ENCODE results near the gene SCART1. TPM values are rescaled to one million over a fixed set of nuclear protein-coding genes. Genes with fewer than 3 reads are reported as not detected.
"Not testable (repeated sequence)": the region's sequence is repeated elsewhere in the genome, so short reads cannot be mapped to it uniquely, and the experiment has no call there.

The SCART1 gene
- total RNA-seq, 2 donors from 2014 or later, result 2.0 to 3.6 TPM

- DNase-seq (ENCODE audit: low spot score) (no peak), ATAC-seq (no peak)
- Mint-ChIP-seq H3K36me3 (no peaks in the 10 kb centered on the region), H3K27me3 (peaks cover 0 to 3% of the 10 kb centered on the region in 2 donors), H3K4me3 (no peak overlapping the region), H3K4me1 (ENCODE audit: low read depth in 2 of 2) (no peaks in the 10 kb centered on the region), H3K27ac (no peak overlapping the region), H3K9me3 (no peaks in the 10 kb centered on the region)
Measured at GRCh38 chr10:133465950-133466474, 12.3 kb downstream of the SCART1 start.

GRCh38 chr10:133466683-133467275 lies 13.0 kb downstream of the SCART1 start:
- DNase-seq (ENCODE audit: low spot score) (no peak), ATAC-seq (no peak)
- no peaks in the 10 kb centered on the region for H3K36me3 Mint-ChIP-seq
- H3K27me3 Mint-ChIP-seq, result peaks cover 0 to 3% of the 10 kb centered on the region in 2 donors
- no peak overlapping the region for H3K4me3 Mint-ChIP-seq
- no peaks in the 10 kb centered on the region for H3K4me1 Mint-ChIP-seq (ENCODE audit: low read depth in 2 of 2)
- no peaks in the 10 kb centered on the region for H3K9me3 Mint-ChIP-seq
- H3K27ac Mint-ChIP-seq, result no peak overlapping the region

DNA sequence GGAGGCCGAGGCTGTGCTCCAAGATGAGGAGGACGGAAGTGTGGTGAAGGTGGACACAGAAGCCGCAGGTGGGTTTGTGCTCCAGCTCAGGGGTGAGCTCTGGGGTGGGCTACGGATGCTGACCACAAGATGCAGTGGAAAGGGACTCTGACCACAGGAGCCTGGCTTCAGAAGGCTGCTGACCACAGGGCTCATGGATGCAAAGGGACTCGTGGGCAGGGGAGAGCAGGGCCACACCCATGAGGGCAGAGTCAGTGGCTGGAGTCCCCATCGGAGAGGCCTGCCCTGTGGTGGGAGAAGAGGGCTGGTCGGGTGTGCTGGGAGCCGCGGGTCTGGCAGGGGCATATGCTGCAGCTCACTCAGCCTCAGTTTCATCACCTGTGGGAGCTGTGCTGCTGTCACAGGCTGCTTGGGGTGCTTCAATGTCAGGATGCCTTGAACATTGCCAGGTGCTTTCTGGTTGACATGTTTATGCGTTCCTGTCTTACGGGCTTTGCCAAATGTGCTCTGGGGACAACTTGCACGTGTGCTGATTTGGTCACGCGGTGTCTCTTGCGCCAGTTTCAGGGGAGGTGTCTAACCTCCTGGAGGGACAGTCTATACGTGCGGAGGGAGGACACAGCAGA lies 13.7 kb downstream of the SCART1 start:
- Mint-ChIP-seq H3K27ac (no peak overlapping the region), H3K9me3 (no peaks in the 10 kb centered on the region), H3K36me3 (no peaks in the 10 kb centered on the region), H3K4me3 (no peak overlapping the region), H3K27me3 (peaks cover 0 to 3% of the 10 kb centered on the region in 2 donors), H3K4me1 (ENCODE audit: low read depth in 2 of 2) (no peaks in the 10 kb centered on the region)
- no peak for ATAC-seq
- DNase-seq (ENCODE audit: low spot score), result no peak

DNA sequence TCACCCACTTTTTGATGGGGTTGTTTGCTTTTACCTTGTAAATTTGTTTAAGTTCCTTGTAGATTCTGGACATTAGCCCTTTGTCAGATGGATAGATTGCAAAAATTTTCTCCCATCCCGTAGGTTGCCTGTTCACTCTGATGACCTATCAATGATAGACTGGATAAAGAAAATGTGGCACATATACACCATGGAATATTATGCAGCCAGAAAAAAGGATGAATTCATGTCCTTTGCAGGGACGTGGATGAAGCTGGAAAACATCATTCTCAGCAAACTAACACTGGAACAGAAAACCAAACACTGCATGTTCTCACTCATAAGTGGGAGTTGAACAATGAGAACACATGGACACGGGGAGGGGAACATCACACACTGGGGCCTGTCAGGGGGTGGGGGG lies 15.5 kb downstream of the SCART1 start:
- H3K27ac Mint-ChIP-seq; ATAC-seq; H3K36me3 Mint-ChIP-seq; H3K27me3 Mint-ChIP-seq; H3K4me3 Mint-ChIP-seq; DNase-seq (ENCODE audit: low spot score); H3K4me1 Mint-ChIP-seq (ENCODE audit: low read depth in 2 of 2); H3K9me3 Mint-ChIP-seq: not testable (repeated sequence)

DNA sequence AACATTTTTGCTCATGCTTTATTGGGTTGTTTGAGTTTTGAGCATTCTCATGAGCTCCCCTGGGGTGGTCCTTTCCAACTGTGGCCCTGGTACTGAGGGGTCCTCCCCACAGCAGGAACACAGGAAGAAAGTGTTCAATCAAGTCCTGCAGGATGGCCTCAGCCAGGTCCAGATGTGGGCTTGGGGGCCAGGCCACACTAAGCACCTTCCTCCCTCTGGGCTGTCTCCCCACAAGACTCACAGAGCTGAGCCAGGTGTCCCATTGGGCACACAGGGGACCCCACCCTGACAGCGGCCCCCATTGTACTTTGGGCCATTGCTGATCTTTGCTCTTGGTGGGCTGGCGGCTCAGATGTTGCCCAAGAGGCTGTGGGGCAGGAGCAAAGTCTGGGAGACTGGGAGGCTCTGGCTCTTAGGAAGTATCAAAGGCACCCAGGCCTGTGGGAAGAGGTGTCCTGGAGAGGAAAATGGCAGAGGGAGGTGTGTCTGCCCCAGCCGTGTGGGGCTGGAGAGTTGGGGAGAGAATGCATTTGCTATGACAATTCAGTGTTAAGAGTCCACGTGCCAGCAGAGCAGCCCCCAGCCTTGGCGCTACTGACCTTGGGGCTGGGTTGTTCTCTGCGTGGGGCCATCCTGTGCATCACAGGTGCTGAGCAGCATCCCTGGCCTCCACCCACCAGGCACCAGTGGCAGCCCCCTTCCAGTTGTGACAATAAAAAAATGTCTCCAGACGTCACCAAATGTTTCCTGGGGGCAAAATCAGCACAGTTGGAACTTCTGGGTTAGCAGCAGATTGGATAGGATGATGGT lies 17.8 kb downstream of the SCART1 start:
- Mint-ChIP-seq H3K4me1 (ENCODE audit: low read depth in 2 of 2) (peaks cover 6 to 20% of the 10 kb centered on the region in 2 donors), H3K36me3 (no peaks in the 10 kb centered on the region), H3K9me3 (no peaks in the 10 kb centered on the region), H3K27me3 (peaks cover 0 to 3% of the 10 kb centered on the region in 2 donors), H3K4me3 (no peak overlapping the region), H3K27ac (no peak overlapping the region)
- DNase-seq (ENCODE audit: low spot score), result no peak
- ATAC-seq, result peak in 1 of 2 donors; percentile 15

GRCh38 chr10:133473270-133473669 lies 19.5 kb downstream of the SCART1 start:
- H3K27ac Mint-ChIP-seq, result no peak overlapping the region
- H3K4me1 Mint-ChIP-seq (ENCODE audit: low read depth in 2 of 2), result peaks cover 6 to 23% of the 10 kb centered on the region in 2 donors
- no peak overlapping the region for H3K4me3 Mint-ChIP-seq
- ATAC-seq (no peak), DNase-seq (ENCODE audit: low spot score) (no peak)
- no peaks in the 10 kb centered on the region for H3K9me3 Mint-ChIP-seq
- H3K27me3 Mint-ChIP-seq, result peaks cover 0 to 1% of the 10 kb centered on the region in 2 donors
- H3K36me3 Mint-ChIP-seq, result no peaks in the 10 kb centered on the region

DNA sequence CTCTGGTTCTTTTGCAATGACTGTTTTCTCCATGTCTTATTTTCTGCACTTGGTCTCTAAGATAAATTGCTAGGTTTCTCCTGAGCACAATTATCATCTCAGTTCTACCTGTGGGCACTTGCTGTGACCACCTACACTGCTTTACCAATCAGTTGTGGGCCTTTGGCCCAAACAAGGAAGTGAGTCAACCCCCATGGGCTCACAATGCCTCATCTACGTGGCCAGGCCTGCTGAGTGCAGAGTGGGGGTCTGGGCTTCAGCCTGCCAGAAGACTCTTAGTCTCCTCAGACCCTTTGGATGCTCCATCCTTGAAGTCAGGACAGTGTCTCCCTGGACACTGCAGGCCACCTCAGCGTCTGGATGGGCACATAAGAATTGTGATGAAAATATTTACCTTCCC lies 20.3 kb downstream of the SCART1 start:
- ATAC-seq, result no peak
- Mint-ChIP-seq H3K36me3 (no peaks in the 10 kb centered on the region), H3K27ac (peak overlapping the region in 1 of 2 donors; percentile 34), H3K4me1 (ENCODE audit: low read depth in 2 of 2) (peaks cover 6 to 23% of the 10 kb centered on the region in 2 donors), H3K4me3 (no peak overlapping the region), H3K9me3 (no peaks in the 10 kb centered on the region), H3K27me3 (no peaks in the 10 kb centered on the region)
- no peak for DNase-seq (ENCODE audit: low spot score)

GRCh38 chr10:133474665-133475424 lies 21.1 kb downstream of the SCART1 start:
- no peaks in the 10 kb centered on the region for H3K36me3 Mint-ChIP-seq
- H3K27me3 Mint-ChIP-seq, result no peaks in the 10 kb centered on the region
- H3K27ac Mint-ChIP-seq, result peak overlapping the region in 1 of 2 donors; percentile 34
- no peak for DNase-seq (ENCODE audit: low spot score)
- peaks cover 6 to 23% of the 10 kb centered on the region in 2 donors for H3K4me1 Mint-ChIP-seq (ENCODE audit: low read depth in 2 of 2)
- no peak overlapping the region for H3K4me3 Mint-ChIP-seq
- no peak for ATAC-seq
- no peaks in the 10 kb centered on the region for H3K9me3 Mint-ChIP-seq

GRCh38 chr10:133475425-133475734 lies 21.6 kb downstream of the SCART1 start:
- no peak for DNase-seq (ENCODE audit: low spot score)
- H3K9me3 Mint-ChIP-seq, result no peaks in the 10 kb centered on the region
- H3K4me3 Mint-ChIP-seq, result no peak overlapping the region
- H3K27ac Mint-ChIP-seq, result peak overlapping the region in 1 of 2 donors; percentile 34
- no peaks in the 10 kb centered on the region for H3K27me3 Mint-ChIP-seq
- ATAC-seq, result peak in 1 of 2 donors; percentile 33
- peaks cover 6 to 23% of the 10 kb centered on the region in 2 donors for H3K4me1 Mint-ChIP-seq (ENCODE audit: low read depth in 2 of 2)
- no peaks in the 10 kb centered on the region for H3K36me3 Mint-ChIP-seq

DNA sequence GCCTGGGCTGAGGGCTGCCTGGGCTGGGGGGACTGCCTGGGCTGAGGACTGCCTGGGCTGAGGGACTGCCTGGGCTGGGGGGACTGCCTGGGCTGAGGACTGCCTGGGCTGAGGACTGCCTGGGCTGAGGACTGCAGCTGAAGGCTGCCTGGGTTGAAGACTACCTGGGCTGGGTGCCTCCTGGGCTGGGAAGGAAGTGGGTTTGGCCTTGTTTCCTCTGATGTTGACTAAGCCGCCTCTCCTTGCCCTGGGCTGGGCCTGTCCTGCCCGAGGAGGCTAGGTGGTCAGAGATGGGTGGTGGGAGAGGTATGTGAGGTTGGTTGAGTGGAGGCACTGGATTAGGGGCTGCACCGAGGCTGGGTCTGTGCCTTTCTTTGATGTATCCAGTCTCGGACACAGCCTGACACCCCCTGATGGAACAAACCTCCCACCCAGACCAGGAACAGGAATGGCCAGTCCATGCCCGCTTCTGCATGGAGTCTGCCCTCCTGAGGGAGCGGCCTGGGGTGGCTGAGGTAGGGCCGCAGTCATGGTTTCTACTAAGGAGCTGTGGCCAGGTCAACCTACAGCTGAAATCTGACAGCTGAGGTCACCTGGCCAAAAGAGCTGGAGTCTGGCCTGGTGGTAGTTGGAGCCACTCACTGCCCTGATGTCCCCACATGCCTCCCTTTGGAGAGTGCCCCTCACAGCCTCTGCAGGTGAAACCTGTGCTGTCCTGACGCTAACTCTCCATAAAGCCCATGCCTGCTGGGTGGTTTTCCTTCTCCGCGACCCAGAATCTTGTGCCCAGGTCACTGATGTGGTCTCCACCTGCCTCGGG lies 22.3 kb downstream of the SCART1 start:
- H3K36me3 Mint-ChIP-seq, result no peaks in the 10 kb centered on the region
- peak; percentile 61 to 66 for ATAC-seq
- H3K4me3 Mint-ChIP-seq, result no peak overlapping the region
- H3K27ac Mint-ChIP-seq, result no peak overlapping the region
- no peaks in the 10 kb centered on the region for H3K9me3 Mint-ChIP-seq
- H3K27me3 Mint-ChIP-seq, result no peaks in the 10 kb centered on the region
- DNase-seq (ENCODE audit: low spot score), result no peak
- H3K4me1 Mint-ChIP-seq (ENCODE audit: low read depth in 2 of 2), result peaks cover 6 to 23% of the 10 kb centered on the region in 2 donors

GRCh38 chr10:133476641-133476990 lies 22.9 kb downstream of the SCART1 start:
- DNase-seq (ENCODE audit: low spot score) (no peak), ATAC-seq (no peak)
- peaks cover 6 to 23% of the 10 kb centered on the region in 2 donors for H3K4me1 Mint-ChIP-seq (ENCODE audit: low read depth in 2 of 2)
- H3K4me3 Mint-ChIP-seq, result no peak overlapping the region
- H3K27me3 Mint-ChIP-seq, result no peaks in the 10 kb centered on the region
- H3K9me3 Mint-ChIP-seq, result no peaks in the 10 kb centered on the region
- H3K27ac Mint-ChIP-seq, result no peak overlapping the region
- no peaks in the 10 kb centered on the region for H3K36me3 Mint-ChIP-seq

- Mint-ChIP-seq H3K36me3 (peaks cover 27% of the 10 kb centered on the region), H3K9me3 (peaks cover 13% of the 10 kb centered on the region), H3K27me3 (peaks cover 7 to 12% of the 10 kb centered on the region in 2 donors), H3K4me1 (ENCODE audit: low read depth in 2 of 2) (peaks cover 0 to 3% of the 10 kb centered on the region in 2 donors), H3K4me3 (no peak overlapping the region), H3K27ac (no peak overlapping the region)
- peak in 1 of 2 donors; percentile 51 for ATAC-seq
- DNase-seq (ENCODE audit: low spot score), result no peak
Measured at GRCh38 chr10:133481086-133481643, 27.4 kb downstream of the SCART1 start.

DNA sequence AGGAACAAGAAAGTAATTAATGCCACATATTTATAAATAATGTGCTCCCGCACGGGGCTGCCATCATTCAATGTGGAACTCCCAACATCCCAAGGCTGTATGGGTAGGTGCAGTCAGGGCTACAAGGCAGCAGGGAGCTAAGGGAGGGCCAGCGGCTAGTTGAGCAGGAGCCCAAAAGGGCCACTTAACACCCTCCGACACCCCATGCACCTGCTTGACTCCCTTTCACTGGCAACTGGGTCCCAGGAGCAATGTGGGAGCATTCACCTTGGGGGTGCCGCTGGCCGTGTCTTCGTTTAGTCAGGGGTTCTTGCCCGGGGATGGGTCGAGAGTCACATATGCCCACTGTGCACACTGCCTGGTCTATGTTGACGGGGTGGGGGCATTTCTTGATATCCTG lies 27.9 kb downstream of the SCART1 start:
- DNase-seq (ENCODE audit: low spot score), result no peak
- Mint-ChIP-seq H3K27ac (no peak overlapping the region), H3K4me1 (ENCODE audit: low read depth in 2 of 2) (peaks cover 0 to 1% of the 10 kb centered on the region in 2 donors), H3K4me3 (no peak overlapping the region), H3K36me3 (peaks cover 32% of the 10 kb centered on the region), H3K9me3 (peaks cover 14% of the 10 kb centered on the region), H3K27me3 (peaks cover 7 to 12% of the 10 kb centered on the region in 2 donors)
- ATAC-seq, result no peak

Measured in natural killer cell treated with Interleukin-12 subunit alpha and Interleukin-12 subunit beta and Interleukin-15 and Interleukin-18, amount 100 ng/mL, for 72 hours (primary cell).